Tibial artery (tissue), 4 donors: ENCODE results near the gene MYPOP.

ENCODE experiments used
- DNase-seq, 2 donors: peaks; one replicate each; pipeline ENCODE4 v3.0.0-alpha.2; 2019
- H3K27ac ChIP-seq, 2 donors: fragments of 200-600 bp; sonication (generic) in 1 of 2; 1 replicate in 1 of 2; 2 replicates in 1 of 2; pipeline ENCODE4 v1.5.1; 2018 to 2019; ENCODE audit warnings: mild to moderate bottlenecking in 1 of 2
- H3K27me3 ChIP-seq, 2 donors: fragments of 200-600 bp; sonication (generic) in 1 of 2; one replicate each; pipeline versions ENCODE4 v1.5.1 to v1.6.0; 2016 to 2019
- H3K36me3 ChIP-seq, 3 donors: fragments of 200-600 bp; sonication (generic) in 2 of 3; one replicate each; pipeline ENCODE4 v1.5.1; 2016 to 2019; ENCODE audit warnings: mild to moderate bottlenecking in 2 of 3
- H3K4me1 ChIP-seq, 4 donors: fragments of 200-600 bp; sonication (generic) in 2 of 4; 1 replicate in 3 of 4; 2 replicates in 1 of 4; pipeline ENCODE4 v1.5.1; 2016 to 2019
- H3K4me3 ChIP-seq, 2 donors: fragments of 200-600 bp; sonication (generic) in 1 of 2; 1 replicate in 1 of 2; 2 replicates in 1 of 2; pipeline ENCODE4 v1.5.1; 2018 to 2019; ENCODE audit warnings: mild to moderate bottlenecking in 2 of 2
- H3K9me3 ChIP-seq, 3 donors: fragments of 200-600 bp; sonication (generic) in 1 of 3; one replicate each; pipeline ENCODE4 v1.5.1; 2016 to 2019
- intact Hi-C: fragments of 100-400 bp; cut with DNase I; formaldehyde crosslinking; loops from one replicate; pipeline ENCODE4 v1.15.0; 2023; ENCODE audit warnings: low total_unique reads
- TF ChIP-seq, protein P1 (sequence below), 2 experiments: fragments of 200-600 bp in 1 of 2; fragments of 450-650 bp in 1 of 2; IDR thresholded peaks; one replicate each; pipeline ENCODE4 v1.5.1; 2017 to 2019; ENCODE audit warnings: antibody characterized with exemption in 2 of 2, mild to moderate bottlenecking in 1 of 2, moderate library complexity in 1 of 2

MYPOP gene

DNA sequence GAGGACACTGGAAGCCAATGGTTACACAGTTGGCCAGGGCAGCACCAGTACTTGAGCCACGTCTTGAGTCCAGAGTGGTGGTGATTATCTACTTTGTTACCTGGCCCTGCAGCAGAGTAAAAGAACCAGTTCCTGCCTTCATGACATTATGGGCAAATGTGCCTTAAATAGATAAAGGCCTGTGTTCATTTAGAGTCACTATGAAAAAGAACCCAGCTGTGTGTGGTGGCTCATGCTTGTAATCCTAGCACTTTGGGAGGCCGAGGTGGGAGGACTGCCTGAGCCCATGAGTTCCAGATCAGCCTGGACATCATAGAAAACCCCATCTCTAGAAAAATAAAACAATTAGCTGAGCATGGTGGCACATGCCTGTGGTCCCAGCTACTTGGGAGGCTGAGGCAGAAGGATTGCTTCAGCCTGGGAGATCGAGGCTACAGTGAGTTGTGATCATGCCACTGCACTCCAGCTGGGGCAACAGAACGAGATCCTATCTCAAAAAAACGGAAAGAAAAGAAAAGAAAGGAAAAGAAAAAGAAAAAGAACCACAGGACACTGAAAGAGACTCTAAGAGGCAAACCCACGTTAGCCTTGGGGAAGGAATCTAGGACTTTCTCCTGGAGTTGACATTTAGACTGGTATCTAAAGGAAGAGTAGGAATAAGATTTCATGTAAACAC is 13.1 kb downstream of the MYPOP start:
- no peak for DNase-seq
- intact Hi-C loops = loop anchor here (10.0 kb wide), 1 partner anchor 125 kb away; no protein-coding TSS in a partner anchor

GRCh38 chr19:45887200-45887710 is 15.2 kb downstream of the MYPOP start:
- H3K27me3 ChIP-seq = no peaks in the 10 kb centered on the region
- H3K4me3 ChIP-seq = peak overlapping the region; percentile 75 to 90
- TF ChIP-seq, protein P1, sequence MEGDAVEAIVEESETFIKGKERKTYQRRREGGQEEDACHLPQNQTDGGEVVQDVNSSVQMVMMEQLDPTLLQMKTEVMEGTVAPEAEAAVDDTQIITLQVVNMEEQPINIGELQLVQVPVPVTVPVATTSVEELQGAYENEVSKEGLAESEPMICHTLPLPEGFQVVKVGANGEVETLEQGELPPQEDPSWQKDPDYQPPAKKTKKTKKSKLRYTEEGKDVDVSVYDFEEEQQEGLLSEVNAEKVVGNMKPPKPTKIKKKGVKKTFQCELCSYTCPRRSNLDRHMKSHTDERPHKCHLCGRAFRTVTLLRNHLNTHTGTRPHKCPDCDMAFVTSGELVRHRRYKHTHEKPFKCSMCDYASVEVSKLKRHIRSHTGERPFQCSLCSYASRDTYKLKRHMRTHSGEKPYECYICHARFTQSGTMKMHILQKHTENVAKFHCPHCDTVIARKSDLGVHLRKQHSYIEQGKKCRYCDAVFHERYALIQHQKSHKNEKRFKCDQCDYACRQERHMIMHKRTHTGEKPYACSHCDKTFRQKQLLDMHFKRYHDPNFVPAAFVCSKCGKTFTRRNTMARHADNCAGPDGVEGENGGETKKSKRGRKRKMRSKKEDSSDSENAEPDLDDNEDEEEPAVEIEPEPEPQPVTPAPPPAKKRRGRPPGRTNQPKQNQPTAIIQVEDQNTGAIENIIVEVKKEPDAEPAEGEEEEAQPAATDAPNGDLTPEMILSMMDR (IDR thresholded peaks at IDR 0.05) = no peak
- H3K9me3 ChIP-seq = no peaks in the 10 kb centered on the region
- peak overlapping the region; percentile 81 to 84 for H3K27ac ChIP-seq
- intact Hi-C loops = loop anchor here (10.0 kb wide), 1 partner anchor 128 kb away; no protein-coding TSS in a partner anchor
- no peak for DNase-seq
- peaks cover 3 to 42% (median 36%) of the 10 kb centered on the region in 4 donors for H3K4me1 ChIP-seq
- H3K36me3 ChIP-seq = peaks cover 5 to 36% (median 25%) of the 10 kb centered on the region in 3 donors

More for the DNA sequence above, 13.1 kb downstream of the MYPOP start:
- TF ChIP-seq, protein P1 (IDR thresholded peaks at IDR 0.05) = no peak
- Histone ChIP-seq H3K36me3 (peaks cover 2 to 41% (median 16%) of the 10 kb centered on the region in 3 donors), H3K4me1 (peaks cover 3 to 21% (median 15%) of the 10 kb centered on the region in 4 donors), H3K27ac (no peak overlapping the region), H3K9me3 (no peaks in the 10 kb centered on the region), H3K4me3 (no peak overlapping the region), H3K27me3 (no peaks in the 10 kb centered on the region)

- Histone ChIP-seq H3K4me1 (peaks cover 3 to 45% (median 38%) of the 10 kb centered on the region in 4 donors), H3K9me3 (no peaks in the 10 kb centered on the region), H3K27me3 (no peaks in the 10 kb centered on the region), H3K36me3 (peaks cover 5 to 29% (median 25%) of the 10 kb centered on the region in 3 donors), H3K4me3 (peak overlapping the region; percentile 75 to 90), H3K27ac (peak overlapping the region; percentile 81 to 84)
- TF ChIP-seq, protein P1 (IDR thresholded peaks at IDR 0.05) = peak in 1 of 2 experiments; percentile 11
- peak; percentile 91 to 94 for DNase-seq
- intact Hi-C loops = loop anchor here (10.0 kb wide), 1 partner anchor 128 kb away; no protein-coding TSS in a partner anchor
These were observed 15.8 kb downstream of the MYPOP start for GRCh38 chr19:45886427-45887199.

DNA sequence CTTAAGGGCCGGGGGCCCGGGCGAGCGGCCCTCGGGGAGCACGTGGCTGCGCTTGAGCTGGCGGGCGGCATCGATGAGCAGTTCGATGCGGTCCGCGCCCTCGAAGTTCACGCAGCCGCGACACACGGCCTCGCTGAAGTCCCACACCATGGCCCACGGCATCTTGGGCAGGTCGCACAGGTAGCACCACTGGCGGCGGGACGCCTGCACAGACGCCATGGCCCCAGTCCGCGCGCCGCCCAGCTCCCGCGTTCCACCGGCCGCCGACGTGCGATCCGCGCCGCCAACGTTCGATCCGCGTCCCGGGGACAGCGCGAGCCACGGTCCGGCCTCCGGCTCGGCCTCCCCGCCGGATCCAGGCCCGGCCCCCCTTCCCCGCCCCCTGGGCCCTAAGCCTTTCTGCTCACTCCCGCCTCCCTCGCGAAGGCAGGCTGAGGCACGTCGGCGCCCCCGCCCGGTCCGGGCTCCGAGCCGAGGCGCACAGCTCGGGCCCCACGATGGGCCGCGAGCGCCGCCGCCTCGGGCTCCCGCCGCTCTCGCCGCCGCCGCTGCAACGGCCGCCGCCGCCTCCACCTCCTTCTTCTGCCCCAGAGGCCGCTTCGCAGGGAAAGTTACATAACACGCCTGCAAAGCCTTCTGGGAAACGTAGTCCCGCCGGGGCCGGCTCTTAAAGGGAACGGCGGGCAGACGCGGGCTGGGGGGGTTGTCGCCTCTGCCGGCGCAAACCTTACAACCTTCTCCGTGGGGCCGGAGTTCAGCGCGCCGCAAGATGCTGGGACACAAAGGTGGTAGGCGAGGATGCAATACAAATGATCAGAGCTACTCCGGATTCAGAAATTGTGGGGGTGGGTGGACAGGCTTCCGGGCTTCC is 16.6 kb downstream of the MYPOP start, which contains the start of gene IRF2BP1:
TSS of gene IRF2BP1 (minus strand) at position 586 of the 871 bp plus-strand sequence. CDS start at position 219, 367 bp downstream.
- peak; percentile 94 to 95 for DNase-seq
- Histone ChIP-seq H3K36me3 (peaks cover 5 to 23% (median 20%) of the 10 kb centered on the region in 3 donors), H3K9me3 (no peaks in the 10 kb centered on the region), H3K27ac (peak within 1 kb of the TSS; percentile 81 to 84), H3K4me1 (peaks cover 3 to 45% (median 38%) of the 10 kb centered on the region in 4 donors), H3K27me3 (no peaks in the 10 kb centered on the region), H3K4me3 (peak within 1 kb of the TSS; percentile 75 to 90)
- TF ChIP-seq, protein P1 (IDR thresholded peaks at IDR 0.05) = peak in 1 of 2 experiments; percentile 9
- intact Hi-C loops = loop anchor here (10.0 kb wide), 1 partner anchor 129 kb away; no protein-coding TSS in a partner anchor
